ENCODE data around the gene ZFPM1. TPM values are rescaled to one million over a fixed set of nuclear protein-coding genes. Genes with fewer than 3 reads are reported as not detected.

Gene ZFPM1
- total and polyA plus RNA-seq, 12 donors, result 0.37 to 23.8 (median 3.5) TPM

GRCh38 chr16:88534638-88535190, 81.6 kb downstream of the ZFPM1 start:
- peaks cover 6 to 21% of the 10 kb centered on the region in 2 donors for H3K4me1 ChIP-seq (replicated peaks in 1 of 2)
- H3K27ac ChIP-seq, result peak overlapping the region in 1 of 5 donors; percentile 96
- H3K9me3 ChIP-seq (replicated peaks in 1 of 3), result no peaks in the 10 kb centered on the region
- intact Hi-C loops (cut with DNase I), result no loop called here
- H3K4me3 ChIP-seq, result peak overlapping the region in 1 of 4 donors; percentile 94
- H3K36me3 ChIP-seq (replicated peaks in 1 of 2), result no peaks in the 10 kb centered on the region
- no peaks in the 10 kb centered on the region for H3K27me3 ChIP-seq
- DNase-seq, result peak in 5 of 7 donors; percentile 42 to 68 (median 61)
- peak in 1 of 6 experiments; percentile 45 for TF ChIP-seq CTCF (IDR thresholded peaks at IDR 0.05)
- no peak for TF ChIP-seq POLR2A (IDR thresholded peaks at IDR 0.05)
- 23 to 70% (median 27%) methylated on average over 19 to 65 of the region's 65 CpGs; no CpG with 5 or more reads in 1 of the 4 donors for WGBS, 4 donors

- Histone ChIP-seq H3K27me3 (no peaks in the 10 kb centered on the region), H3K27ac (no peak overlapping the region), H3K9me3 (replicated peaks in 1 of 3) (no peaks in the 10 kb centered on the region), H3K4me3 (peak overlapping the region in 1 of 4 donors; percentile 94), H3K4me1 (replicated peaks in 1 of 2) (peaks cover 6 to 21% of the 10 kb centered on the region in 2 donors), H3K36me3 (replicated peaks in 1 of 2) (no peaks in the 10 kb centered on the region)
- 86 to 93% (median 92%) methylated on average over 15 to 22 of the region's 22 CpGs for WGBS, 4 donors
- intact Hi-C loops (cut with DNase I), result no loop called here
- no peak for TF ChIP-seq CTCF (IDR thresholded peaks at IDR 0.05)
- no peak for TF ChIP-seq POLR2A (IDR thresholded peaks at IDR 0.05)
- DNase-seq, result no peak
Measured at GRCh38 chr16:88535191-88535856, 82.2 kb downstream of the ZFPM1 start.

GRCh38 chr16:88535857-88536222, 82.8 kb downstream of the ZFPM1 start:
- 82 to 86% (median 84%) methylated on average over 9 of the region's 9 CpGs for WGBS, 4 donors
- DNase-seq, result no peak
- H3K36me3 ChIP-seq (replicated peaks in 1 of 2), result no peaks in the 10 kb centered on the region
- no peak overlapping the region for H3K4me3 ChIP-seq
- H3K27ac ChIP-seq, result no peak overlapping the region
- H3K9me3 ChIP-seq (replicated peaks in 1 of 3), result no peaks in the 10 kb centered on the region
- H3K27me3 ChIP-seq, result no peaks in the 10 kb centered on the region
- intact Hi-C loops (cut with DNase I), result no loop called here
- H3K4me1 ChIP-seq (replicated peaks in 1 of 2), result peaks cover 6 to 21% of the 10 kb centered on the region in 2 donors
- no peak for TF ChIP-seq POLR2A (IDR thresholded peaks at IDR 0.05)
- TF ChIP-seq CTCF (IDR thresholded peaks at IDR 0.05), result no peak

GRCh38 chr16:88536510-88536909, 83.4 kb downstream of the ZFPM1 start:
- DNase-seq, result no peak
- intact Hi-C loops (cut with DNase I), result no loop called here
- 88 to 93% (median 92%) methylated on average over 11 of the region's 11 CpGs for WGBS, 4 donors
- no peaks in the 10 kb centered on the region for H3K36me3 ChIP-seq (replicated peaks in 1 of 2)
- no peak overlapping the region for H3K4me3 ChIP-seq
- H3K27me3 ChIP-seq, result no peaks in the 10 kb centered on the region
- H3K27ac ChIP-seq, result no peak overlapping the region
- H3K9me3 ChIP-seq (replicated peaks in 1 of 3), result no peaks in the 10 kb centered on the region
- TF ChIP-seq CTCF (IDR thresholded peaks at IDR 0.05), result no peak
- TF ChIP-seq POLR2A (IDR thresholded peaks at IDR 0.05), result no peak
- H3K4me1 ChIP-seq (replicated peaks in 1 of 2), result peaks cover 6 to 21% of the 10 kb centered on the region in 2 donors
